Stimulated activated CD4-positive, alpha-beta T cell treated with anti-CD3 and anti-CD28 coated beads, Interleukin-1b, Interleukin-23, amount 100 ng/mL, for 48 hours (primary cell): ENCODE measurements around the gene IFNA10.
A peak's percentile ranks its signal among the peaks of the same experiment; 100 is the strongest.
"Not testable (repeated sequence)": the region's sequence is repeated elsewhere in the genome, so short reads cannot be mapped to it uniquely, and the experiment has no call there.

Experiments used
- DNase-seq: peaks from one replicate; pipeline ENCODE4 v3.0.0-alpha.2; 2020

IFNA10 gene

DNA sequence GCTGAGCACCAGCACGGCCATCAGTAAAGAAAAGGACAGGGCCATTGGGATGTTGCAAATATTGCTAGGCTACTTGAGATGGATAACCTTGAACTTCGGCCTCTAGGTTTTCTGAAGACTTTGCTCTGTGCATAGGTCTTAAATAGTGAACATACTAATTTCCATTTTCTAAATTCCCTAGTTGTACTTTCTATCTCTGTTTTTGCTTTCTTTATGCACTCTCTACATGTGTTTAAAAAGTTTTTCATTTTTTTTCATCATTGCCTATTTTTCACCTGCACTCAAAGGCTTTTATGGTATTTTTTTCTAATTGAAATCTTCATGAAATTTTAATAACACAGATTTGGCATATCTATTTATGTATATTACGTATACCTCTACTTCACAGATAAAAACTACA, 19.5 kb downstream of the IFNA10 start, which contains the start of gene IFNA4:
IFNA4 (minus strand) TSS at position 101 of the 400 bp plus-strand sequence; CDS start at position 45, 56 bp downstream.
- not testable (repeated sequence) for DNase-seq

- DNase-seq, result peak; percentile 13
These were observed 23.9 kb downstream of the IFNA10 start for GRCh38 chr9:21182810-21183736.

- DNase-seq, result no peak
These were observed 32.3 kb downstream of the IFNA10 start for GRCh38 chr9:21174671-21175070.

- no peak for DNase-seq
These were observed 34.8 kb downstream of the IFNA10 start for GRCh38 chr9:21172156-21172555.

- DNase-seq, result no peak
These were observed 35.6 kb downstream of the IFNA10 start for GRCh38 chr9:21171351-21171750.

GRCh38 chr9:21166560-21166959, 40.4 kb downstream of the IFNA10 start, which contains the start of gene IFNA21:
IFNA21 (minus strand) TSS chr9:21166660; CDS start chr9:21166612, 48 bp downstream.
- DNase-seq, result not testable (repeated sequence)

DNA sequence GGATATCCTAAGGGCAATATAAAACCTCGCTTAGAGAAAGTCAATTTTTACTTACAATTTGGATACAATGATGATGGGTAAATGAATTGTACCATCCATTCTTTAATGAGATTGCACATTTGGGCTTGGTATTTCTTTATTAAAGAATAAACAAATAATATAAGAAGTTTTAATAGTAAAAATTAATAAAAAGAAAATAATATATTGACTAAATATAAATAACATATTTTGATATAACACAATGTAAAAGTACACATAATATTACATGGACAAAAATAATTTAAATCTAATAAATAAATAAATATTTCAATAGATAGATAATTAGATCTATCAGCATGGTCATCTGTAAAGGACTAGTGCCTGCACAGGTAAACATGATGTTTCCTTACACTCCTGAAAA, 41.4 kb downstream of the IFNA10 start:
- no peak for DNase-seq

DNA sequence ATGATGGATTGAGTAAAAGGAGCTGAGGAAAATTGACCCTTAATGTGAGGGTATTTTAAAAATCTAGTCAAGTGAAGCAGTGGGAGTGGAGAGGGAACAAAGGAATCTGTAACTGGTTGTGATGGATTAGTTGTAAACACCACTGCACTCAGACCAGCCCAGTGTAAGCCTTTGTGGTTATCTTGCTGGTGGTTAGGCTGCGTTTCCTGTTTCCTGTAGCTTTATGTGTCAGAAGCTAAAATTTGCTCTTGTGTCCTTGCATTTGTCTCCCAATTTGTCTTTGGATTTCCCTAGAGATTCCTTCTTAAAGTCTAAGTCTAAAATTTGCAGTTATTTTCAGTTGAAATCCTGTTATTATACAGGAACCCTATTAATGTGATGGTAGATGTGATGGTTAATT, 46.8 kb downstream of the IFNA10 start:
- DNase-seq, result no peak
